ENCODE measurements around the gene FAM83F.

The FAM83F gene

DNA sequence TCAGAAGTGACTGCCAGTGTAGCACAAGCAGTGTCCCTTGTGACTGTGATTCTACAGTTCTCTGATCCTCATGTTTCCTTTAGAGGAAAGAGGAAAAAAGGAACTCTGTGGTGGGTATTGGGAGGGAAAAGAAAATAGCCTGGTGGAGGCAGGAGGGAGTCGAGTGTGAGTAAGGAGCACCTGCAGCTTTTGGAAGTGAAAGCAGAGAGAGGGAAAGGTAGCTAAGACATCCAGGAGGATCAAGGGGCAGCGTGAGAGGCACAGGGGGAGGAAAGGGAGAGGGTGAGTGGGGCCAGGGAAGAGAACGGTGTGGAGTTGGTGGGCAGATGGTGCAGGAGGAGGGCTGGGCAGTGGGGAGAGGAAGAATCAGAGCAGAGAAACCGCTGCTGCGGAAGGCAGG, 22.1 kb upstream of the FAM83F start:
- Histone ChIP-seq H3K27me3 (ENCODE audit: insufficient read depth, poor library complexity, severe bottlenecking) (no peaks in the 10 kb centered on the region), H3K9me3 (ENCODE audit: severe bottlenecking) (no peaks in the 10 kb centered on the region), H3K36me3 (ENCODE audit: low read depth) (no peaks in the 10 kb centered on the region), H3K4me1 (ENCODE audit: insufficient read depth, poor library complexity, severe bottlenecking) (no peaks in the 10 kb centered on the region), H3K4me3 (ENCODE audit: severe bottlenecking) (no peak overlapping the region), H3K27ac (ENCODE audit: poor library complexity, severe bottlenecking) (no peak overlapping the region)
- ATAC-seq (ENCODE audit: low read depth) (no peak), DNase-seq (ENCODE audit: low spot score) (no peak)
- TF ChIP-seq, protein P1, sequence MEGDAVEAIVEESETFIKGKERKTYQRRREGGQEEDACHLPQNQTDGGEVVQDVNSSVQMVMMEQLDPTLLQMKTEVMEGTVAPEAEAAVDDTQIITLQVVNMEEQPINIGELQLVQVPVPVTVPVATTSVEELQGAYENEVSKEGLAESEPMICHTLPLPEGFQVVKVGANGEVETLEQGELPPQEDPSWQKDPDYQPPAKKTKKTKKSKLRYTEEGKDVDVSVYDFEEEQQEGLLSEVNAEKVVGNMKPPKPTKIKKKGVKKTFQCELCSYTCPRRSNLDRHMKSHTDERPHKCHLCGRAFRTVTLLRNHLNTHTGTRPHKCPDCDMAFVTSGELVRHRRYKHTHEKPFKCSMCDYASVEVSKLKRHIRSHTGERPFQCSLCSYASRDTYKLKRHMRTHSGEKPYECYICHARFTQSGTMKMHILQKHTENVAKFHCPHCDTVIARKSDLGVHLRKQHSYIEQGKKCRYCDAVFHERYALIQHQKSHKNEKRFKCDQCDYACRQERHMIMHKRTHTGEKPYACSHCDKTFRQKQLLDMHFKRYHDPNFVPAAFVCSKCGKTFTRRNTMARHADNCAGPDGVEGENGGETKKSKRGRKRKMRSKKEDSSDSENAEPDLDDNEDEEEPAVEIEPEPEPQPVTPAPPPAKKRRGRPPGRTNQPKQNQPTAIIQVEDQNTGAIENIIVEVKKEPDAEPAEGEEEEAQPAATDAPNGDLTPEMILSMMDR (IDR thresholded peaks at IDR 0.05; ENCODE audit: poor library complexity, severe bottlenecking) = no peak

- Histone ChIP-seq H3K27me3 (ENCODE audit: insufficient read depth, poor library complexity, severe bottlenecking) (no peaks in the 10 kb centered on the region), H3K4me3 (ENCODE audit: severe bottlenecking) (no peak overlapping the region), H3K9me3 (ENCODE audit: severe bottlenecking) (no peaks in the 10 kb centered on the region), H3K4me1 (ENCODE audit: insufficient read depth, poor library complexity, severe bottlenecking) (no peaks in the 10 kb centered on the region), H3K36me3 (ENCODE audit: low read depth) (no peaks in the 10 kb centered on the region), H3K27ac (ENCODE audit: poor library complexity, severe bottlenecking) (no peak overlapping the region)
- TF ChIP-seq, protein P1 (IDR thresholded peaks at IDR 0.05; ENCODE audit: poor library complexity, severe bottlenecking) = no peak
- ATAC-seq (ENCODE audit: low read depth) (no peak), DNase-seq (ENCODE audit: low spot score) (no peak)
These were observed 21.1 kb upstream of the FAM83F start for GRCh38 chr22:39973656-39974055.

DNA sequence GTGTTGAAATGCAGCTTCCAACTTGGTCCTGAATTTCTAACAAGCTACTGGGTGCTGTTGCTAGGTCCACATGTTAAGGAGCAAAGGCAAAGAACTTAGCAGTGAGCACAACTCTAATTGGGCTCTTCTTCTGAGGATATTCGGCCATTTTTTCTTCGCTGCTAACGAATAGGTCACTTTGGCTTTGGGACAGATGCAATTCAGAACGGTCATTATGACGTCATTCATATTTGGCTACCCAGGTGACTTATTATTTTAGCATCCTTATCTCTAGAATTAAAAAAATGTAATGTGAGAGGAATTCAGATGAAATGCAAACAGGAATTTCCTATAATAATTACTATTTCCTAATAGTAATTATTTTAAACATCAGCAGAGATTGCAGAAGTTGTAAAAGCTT, 20.7 kb upstream of the FAM83F start:
- H3K27me3 ChIP-seq (ENCODE audit: insufficient read depth, poor library complexity, severe bottlenecking) = no peaks in the 10 kb centered on the region
- TF ChIP-seq, protein P1 (IDR thresholded peaks at IDR 0.05; ENCODE audit: poor library complexity, severe bottlenecking) = no peak
- H3K36me3 ChIP-seq (ENCODE audit: low read depth) = no peaks in the 10 kb centered on the region
- DNase-seq (ENCODE audit: low spot score) (no peak), ATAC-seq (ENCODE audit: low read depth) (no peak)
- H3K4me1 ChIP-seq (ENCODE audit: insufficient read depth, poor library complexity, severe bottlenecking) = no peaks in the 10 kb centered on the region
- no peaks in the 10 kb centered on the region for H3K9me3 ChIP-seq (ENCODE audit: severe bottlenecking)
- H3K4me3 ChIP-seq (ENCODE audit: severe bottlenecking) = no peak overlapping the region
- no peak overlapping the region for H3K27ac ChIP-seq (ENCODE audit: poor library complexity, severe bottlenecking)

DNA sequence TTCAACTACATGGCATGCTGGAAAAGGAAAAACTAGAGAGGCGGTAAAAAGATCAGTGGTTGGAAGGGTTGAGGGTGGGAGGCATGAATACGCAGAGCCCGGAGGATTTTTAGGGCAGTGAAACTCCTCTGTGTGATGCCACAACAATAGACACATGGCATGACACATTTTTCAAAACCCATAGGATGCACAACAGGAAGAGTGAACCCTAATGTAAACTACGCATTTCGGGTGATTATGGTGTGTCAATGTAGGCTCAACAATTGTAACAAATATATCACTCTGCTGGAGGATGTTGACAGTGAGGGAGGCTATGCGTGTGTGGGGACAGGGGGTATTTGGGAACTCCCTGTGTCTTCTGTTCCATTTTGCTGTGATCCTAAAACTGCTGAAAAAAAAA, 15.7 kb upstream of the FAM83F start:
- H3K27ac ChIP-seq (ENCODE audit: poor library complexity, severe bottlenecking) = no peak overlapping the region
- no peak overlapping the region for H3K4me3 ChIP-seq (ENCODE audit: severe bottlenecking)
- H3K4me1 ChIP-seq (ENCODE audit: insufficient read depth, poor library complexity, severe bottlenecking) = peaks cover 4% of the 10 kb centered on the region
- TF ChIP-seq, protein P1 (IDR thresholded peaks at IDR 0.05; ENCODE audit: poor library complexity, severe bottlenecking) = no peak
- H3K9me3 ChIP-seq (ENCODE audit: severe bottlenecking) = no peaks in the 10 kb centered on the region
- no peaks in the 10 kb centered on the region for H3K27me3 ChIP-seq (ENCODE audit: insufficient read depth, poor library complexity, severe bottlenecking)
- no peaks in the 10 kb centered on the region for H3K36me3 ChIP-seq (ENCODE audit: low read depth)
- ATAC-seq (ENCODE audit: low read depth) = no peak
- no peak for DNase-seq (ENCODE audit: low spot score)

DNA sequence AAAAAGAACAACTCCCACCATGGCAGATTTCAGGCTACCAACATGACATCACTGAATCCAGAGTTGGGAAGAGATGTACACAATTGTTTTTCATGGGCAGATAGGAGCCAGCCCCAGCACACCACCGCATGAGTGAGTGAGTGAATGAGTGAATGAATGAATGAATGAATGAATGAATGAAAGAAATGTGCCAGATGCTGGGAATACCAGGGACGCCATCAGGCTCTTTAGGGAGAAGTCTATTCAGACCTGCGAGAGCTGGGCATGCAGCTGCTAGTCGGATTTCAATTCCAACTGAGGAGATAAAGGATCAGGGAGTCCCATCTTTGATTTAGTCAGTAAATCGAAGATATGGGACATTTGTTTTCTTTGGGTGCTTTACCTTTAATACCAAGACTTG, 15.3 kb upstream of the FAM83F start:
- Histone ChIP-seq H3K9me3 (ENCODE audit: severe bottlenecking) (no peaks in the 10 kb centered on the region), H3K4me1 (ENCODE audit: insufficient read depth, poor library complexity, severe bottlenecking) (peaks cover 7% of the 10 kb centered on the region), H3K27ac (ENCODE audit: poor library complexity, severe bottlenecking) (no peak overlapping the region), H3K4me3 (ENCODE audit: severe bottlenecking) (no peak overlapping the region), H3K36me3 (ENCODE audit: low read depth) (no peaks in the 10 kb centered on the region), H3K27me3 (ENCODE audit: insufficient read depth, poor library complexity, severe bottlenecking) (no peaks in the 10 kb centered on the region)
- ATAC-seq (ENCODE audit: low read depth) (no peak), DNase-seq (ENCODE audit: low spot score) (no peak)
- TF ChIP-seq, protein P1 (IDR thresholded peaks at IDR 0.05; ENCODE audit: poor library complexity, severe bottlenecking) = no peak
